H9 (cell line): ENCODE data around the gene DAB1. TPM values are rescaled to one million over a fixed set of nuclear protein-coding genes. Genes with fewer than 3 reads are reported as not detected.

Source experiments
- DNase-seq: peaks from one replicate; pipeline ENCODE4 v3.0.0-alpha.2; 2017
- H2AFZ ChIP-seq: one replicate; pipeline ENCODE4 v1.6.1; 2013; ENCODE audit warnings: mild to moderate bottlenecking, low read length, control low read depth, moderate library complexity
- H2AK5ac ChIP-seq: 2 replicates; pipeline ENCODE4 v1.6.1; 2013; ENCODE audit warnings: low read length, control low read depth, mixed read lengths; ENCODE audit not compliant: insufficient read length
- H2BK120ac ChIP-seq: one replicate; pipeline ENCODE4 v1.6.1; 2013; ENCODE audit warnings: low read depth, mild to moderate bottlenecking, low read length, control low read depth, inconsistent platforms; ENCODE audit not compliant: poor library complexity, severe bottlenecking
- H2BK12ac ChIP-seq: 2 replicates; pipeline ENCODE4 v1.6.1; 2013; ENCODE audit warnings: low read length, control low read depth, mixed read lengths, low read depth; ENCODE audit not compliant: insufficient read length
- H2BK15ac ChIP-seq: 2 replicates; pipeline ENCODE4 v1.6.1; 2013; ENCODE audit warnings: low read depth, low read length, control low read depth
- H2BK20ac ChIP-seq: one replicate; pipeline ENCODE4 v1.6.1; 2013; ENCODE audit warnings: low read depth, mild to moderate bottlenecking, low read length, control low read depth, inconsistent platforms; ENCODE audit not compliant: poor library complexity, severe bottlenecking
- H2BK5ac ChIP-seq: 2 replicates; pipeline ENCODE4 v1.6.1; 2013; ENCODE audit warnings: low read length, control low read depth, mixed read lengths; ENCODE audit not compliant: insufficient read length
- H3K14ac ChIP-seq: 2 replicates; pipeline ENCODE4 v1.6.1; 2013; ENCODE audit warnings: low read length, control low read depth; ENCODE audit not compliant: insufficient read depth
- H3K18ac ChIP-seq: 2 replicates; pipeline ENCODE4 v1.6.1; 2013; ENCODE audit warnings: low read depth, mild to moderate bottlenecking, mixed read lengths, low read length, control low read depth; ENCODE audit not compliant: insufficient read length
- H3K23ac ChIP-seq: 2 replicates; pipeline ENCODE4 v1.6.1; 2013; ENCODE audit warnings: low read length, control low read depth, mixed read lengths, low read depth; ENCODE audit not compliant: insufficient read length
- H3K23me2 ChIP-seq: 2 replicates; pipeline ENCODE4 v1.6.1; 2013; ENCODE audit warnings: low read depth, mild to moderate bottlenecking, mixed read lengths, low read length, control low read depth; ENCODE audit not compliant: insufficient read length, poor library complexity, severe bottlenecking
- H3K27ac ChIP-seq: 2 replicates; pipeline ENCODE4 v1.5.1; 2013; ENCODE audit warnings: low read length, control low read depth, mixed read lengths, low read depth; ENCODE audit not compliant: insufficient read length
- H3K27me3 ChIP-seq: 2 replicates; pipeline ENCODE4 v1.6.1; 2013; ENCODE audit warnings: low read length, control low read depth, inconsistent platforms; ENCODE audit not compliant: insufficient read depth
- H3K4ac ChIP-seq: 2 replicates; pipeline ENCODE4 v1.6.1; 2013; ENCODE audit warnings: low read depth, mild to moderate bottlenecking, control low read depth, inconsistent platforms, low read length, moderate library complexity
- H3K4me1 ChIP-seq: 2 replicates; pipeline ENCODE4 v1.6.1; 2013; ENCODE audit warnings: low read length, control low read depth, inconsistent platforms; ENCODE audit not compliant: insufficient read depth
- H3K4me2 ChIP-seq: 2 replicates; pipeline ENCODE4 v1.6.1; 2013; ENCODE audit warnings: low read length, control low read depth, mixed read lengths; ENCODE audit not compliant: insufficient read length, insufficient read depth
- H3K56ac ChIP-seq: 2 replicates; pipeline ENCODE4 v1.6.1; 2013; ENCODE audit warnings: low read depth, mild to moderate bottlenecking, mixed read lengths, low read length, control low read depth; ENCODE audit not compliant: insufficient read length
- H3K79me1 ChIP-seq: 2 replicates; pipeline ENCODE4 v1.6.1; 2013; ENCODE audit warnings: low read depth, mild to moderate bottlenecking, moderate library complexity, low read length, control low read depth, inconsistent platforms; ENCODE audit not compliant: insufficient read depth, poor library complexity, severe bottlenecking
- H3K79me2 ChIP-seq: 2 replicates; pipeline ENCODE4 v1.6.1; 2013; ENCODE audit warnings: low read length, control low read depth, inconsistent platforms; ENCODE audit not compliant: insufficient read depth
- H3K9ac ChIP-seq: 2 replicates; pipeline ENCODE4 v1.6.1; 2013; ENCODE audit warnings: low read length, control low read depth, mixed read lengths; ENCODE audit not compliant: insufficient read length; ENCODE audit errors: extremely low read depth
- H3K9me3 ChIP-seq: one replicate; pipeline ENCODE4 v1.6.1; 2013; ENCODE audit warnings: low read depth, low read length, inconsistent platforms; ENCODE audit not compliant: control insufficient read depth
- H3T11ph ChIP-seq: one replicate; pipeline ENCODE4 v1.6.1; 2013; ENCODE audit warnings: mild to moderate bottlenecking, low read length, control low read depth, inconsistent platforms
- H4K20me1 ChIP-seq: one replicate; pipeline ENCODE4 v1.6.1; 2013; ENCODE audit not compliant: control insufficient read depth, insufficient read length, insufficient read depth
- H4K5ac ChIP-seq: 2 replicates; pipeline ENCODE4 v1.6.1; 2013; ENCODE audit warnings: low read depth, mild to moderate bottlenecking, mixed read lengths, low read length, control low read depth; ENCODE audit not compliant: insufficient read length
- H4K8ac ChIP-seq: replicated peaks from 2 replicates; pipeline ENCODE4 v1.6.1; 2013; ENCODE audit warnings: low read length, control low read depth, mixed read lengths, low read depth; ENCODE audit not compliant: insufficient read length
- H4K91ac ChIP-seq: 2 replicates; pipeline ENCODE4 v1.6.1; 2013; ENCODE audit warnings: low read depth, mild to moderate bottlenecking, moderate library complexity, mixed read lengths, low read length, control low read depth; ENCODE audit not compliant: insufficient read length
- H3K27ac Mint-ChIP-seq, 3 experiments: 2 replicates in 2 of 3; 3 replicates in 1 of 3; pipeline ENCODE4 v1.8.0; 2020 to 2021; ENCODE audit warnings: mixed read lengths in 3 of 3, mild to moderate bottlenecking in 1 of 3, moderate library complexity in 1 of 3
- H3K27me3 Mint-ChIP-seq: 2 replicates; pipeline ENCODE4 v1.8.0; 2021; ENCODE audit warnings: low read depth, mild to moderate bottlenecking, moderate library complexity, mixed read lengths
- H3K36me3 Mint-ChIP-seq, 3 experiments: 2 replicates in 2 of 3; 3 replicates in 1 of 3; pipeline ENCODE4 v1.8.0; 2020 to 2021; ENCODE audit warnings: low read depth in 3 of 3, mixed read lengths in 3 of 3; ENCODE audit not compliant: insufficient read depth in 1 of 3
- H3K4me1 Mint-ChIP-seq, 2 experiments: 2 replicates each; pipeline ENCODE4 v1.8.0; 2020; ENCODE audit warnings: mixed read lengths in 2 of 2
- H3K4me3 Mint-ChIP-seq, 2 experiments: 2 replicates in 1 of 2; 3 replicates in 1 of 2; pipeline ENCODE4 v1.8.0; 2020 to 2021; ENCODE audit warnings: mild to moderate bottlenecking in 2 of 2, mixed read lengths in 2 of 2, moderate library complexity in 1 of 2
- H3K9me3 Mint-ChIP-seq, 2 experiments: 2 replicates in 1 of 2; 3 replicates in 1 of 2; pipeline ENCODE4 v1.8.0; 2020; ENCODE audit warnings: mild to moderate bottlenecking in 2 of 2, mixed read lengths in 2 of 2, moderate library complexity in 1 of 2
- WGBS: extraction: QIAGEN DNeasy Blood & Tissue Kit; methylation state at CpG from one replicate; pipeline ENCODE4 v1.1.7; 2013; ENCODE audit warnings: missing lambda C conversion rate, low lambda C conversion rate, mixed read lengths; ENCODE audit not compliant: insufficient read length; ENCODE audit errors: extremely low coverage; 5-methylcytosine and 5-hydroxymethylcytosine counted together
- total RNA-seq: library from RNA; stranded (reverse); gene quantifications from 2 replicates; pipeline ENCODE4 v1.2.1, GENCODE V29; 2021
- TF ChIP-seq, protein P1 (sequence below): fragments of 200-600 bp; sonication (generic); conservative IDR thresholded peaks from 3 replicates; pipeline ENCODE4 v1.8.0; 2021; ENCODE audit warnings: antibody characterized with exemption, mild to moderate bottlenecking

Gene DAB1
- total RNA-seq, 1 experiment from 2014 or later = 9.3 TPM

DNA sequence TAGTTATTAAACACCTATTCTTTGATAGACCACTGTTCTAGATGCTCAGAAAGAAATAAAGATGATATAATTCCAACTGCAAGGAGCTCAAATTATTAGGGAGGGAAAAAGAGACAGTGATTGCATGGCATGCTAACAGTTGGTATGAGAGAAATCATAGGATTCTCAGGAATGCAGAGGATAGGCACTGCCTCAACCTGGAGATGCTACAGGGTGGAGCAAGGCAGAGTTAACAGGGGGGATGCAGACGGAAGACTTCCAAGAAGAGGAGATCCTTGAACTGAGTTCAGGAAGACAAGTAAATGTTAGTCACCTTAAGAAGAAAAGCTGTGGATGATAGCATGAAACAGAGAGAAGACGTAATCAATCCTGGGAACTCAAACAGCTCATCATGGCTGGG lies 123.7 kb downstream of the DAB1 start:
- no peaks in the 10 kb centered on the region; the same call in 1 of the 2 replicates for H3K4me1 ChIP-seq
- peaks cover 19 to 28% of the 10 kb centered on the region in 2 experiments for H3K4me1 Mint-ChIP-seq
- H3K4me3 Mint-ChIP-seq = no peak overlapping the region
- H2BK12ac ChIP-seq = no peak overlapping the region
- no peaks in the 10 kb centered on the region for H3K36me3 Mint-ChIP-seq
- no peaks in the 10 kb centered on the region for H4K20me1 ChIP-seq
- H2AK5ac ChIP-seq = no peak overlapping the region
- no peaks in the 10 kb centered on the region for H3K27me3 Mint-ChIP-seq
- H3K18ac ChIP-seq = no peak overlapping the region
- H3K27ac Mint-ChIP-seq = no peak overlapping the region
- H3K79me2 ChIP-seq = no peaks in the 10 kb centered on the region
- H2BK120ac ChIP-seq = no peak overlapping the region
- no peak overlapping the region for H3K23ac ChIP-seq
- no peak overlapping the region for H3K4me2 ChIP-seq
- no peak overlapping the region for H3K27ac ChIP-seq
- no peaks in the 10 kb centered on the region for H3K79me1 ChIP-seq
- no peak overlapping the region for H4K8ac ChIP-seq
- H2BK5ac ChIP-seq = no peak overlapping the region
- H3K9ac ChIP-seq = no peak overlapping the region
- H4K91ac ChIP-seq = no peak overlapping the region
- no peak overlapping the region for H2BK15ac ChIP-seq
- no peaks in the 10 kb centered on the region for H3K9me3 ChIP-seq
- H2BK20ac ChIP-seq = no peak overlapping the region
- WGBS = no CpG with 5 or more reads among the region's 2 CpGs
- no peak overlapping the region for H3K14ac ChIP-seq
- no peaks in the 10 kb centered on the region for H3K9me3 Mint-ChIP-seq
- H4K5ac ChIP-seq = no peak overlapping the region
- no peak for DNase-seq
- H3K23me2 ChIP-seq = no peaks in the 10 kb centered on the region
- H3K27me3 ChIP-seq = no peaks in the 10 kb centered on the region
- no peak overlapping the region for H3K4ac ChIP-seq
- H3K56ac ChIP-seq = no peak overlapping the region
- TF ChIP-seq, protein P1, sequence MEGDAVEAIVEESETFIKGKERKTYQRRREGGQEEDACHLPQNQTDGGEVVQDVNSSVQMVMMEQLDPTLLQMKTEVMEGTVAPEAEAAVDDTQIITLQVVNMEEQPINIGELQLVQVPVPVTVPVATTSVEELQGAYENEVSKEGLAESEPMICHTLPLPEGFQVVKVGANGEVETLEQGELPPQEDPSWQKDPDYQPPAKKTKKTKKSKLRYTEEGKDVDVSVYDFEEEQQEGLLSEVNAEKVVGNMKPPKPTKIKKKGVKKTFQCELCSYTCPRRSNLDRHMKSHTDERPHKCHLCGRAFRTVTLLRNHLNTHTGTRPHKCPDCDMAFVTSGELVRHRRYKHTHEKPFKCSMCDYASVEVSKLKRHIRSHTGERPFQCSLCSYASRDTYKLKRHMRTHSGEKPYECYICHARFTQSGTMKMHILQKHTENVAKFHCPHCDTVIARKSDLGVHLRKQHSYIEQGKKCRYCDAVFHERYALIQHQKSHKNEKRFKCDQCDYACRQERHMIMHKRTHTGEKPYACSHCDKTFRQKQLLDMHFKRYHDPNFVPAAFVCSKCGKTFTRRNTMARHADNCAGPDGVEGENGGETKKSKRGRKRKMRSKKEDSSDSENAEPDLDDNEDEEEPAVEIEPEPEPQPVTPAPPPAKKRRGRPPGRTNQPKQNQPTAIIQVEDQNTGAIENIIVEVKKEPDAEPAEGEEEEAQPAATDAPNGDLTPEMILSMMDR = no peak
- H3T11ph ChIP-seq = no peak overlapping the region
- no peak overlapping the region for H2AFZ ChIP-seq
